ENCODE results near the gene HABP4.

DNA sequence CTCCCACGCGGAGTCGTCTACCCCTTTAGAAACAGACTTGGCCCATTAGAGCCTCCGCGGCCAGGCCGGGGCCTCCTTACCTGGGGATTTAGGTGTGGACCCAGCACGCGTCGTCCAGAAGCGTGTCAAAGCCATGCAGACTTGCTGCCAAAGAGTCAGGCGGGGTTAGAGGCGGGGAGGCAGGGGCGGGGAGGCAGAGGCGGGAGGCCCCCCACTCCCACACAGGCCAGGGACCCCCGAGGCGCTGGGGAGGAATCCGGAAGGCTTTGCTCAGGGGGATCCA is 47.1 kb downstream of the HABP4 start:
- TF ChIP-seq EGR1 (IDR thresholded peaks at IDR 0.05; ENCODE audit: borderline replicate concordance in 1 of 2, low read depth in 2 of 2, low read length in 2 of 2) = no peak
- no peak for TF ChIP-seq RCOR1 (conservative IDR thresholded peaks at IDR 0.05; ENCODE audit: low read depth, low read length)
- TF ChIP-seq, protein P1, sequence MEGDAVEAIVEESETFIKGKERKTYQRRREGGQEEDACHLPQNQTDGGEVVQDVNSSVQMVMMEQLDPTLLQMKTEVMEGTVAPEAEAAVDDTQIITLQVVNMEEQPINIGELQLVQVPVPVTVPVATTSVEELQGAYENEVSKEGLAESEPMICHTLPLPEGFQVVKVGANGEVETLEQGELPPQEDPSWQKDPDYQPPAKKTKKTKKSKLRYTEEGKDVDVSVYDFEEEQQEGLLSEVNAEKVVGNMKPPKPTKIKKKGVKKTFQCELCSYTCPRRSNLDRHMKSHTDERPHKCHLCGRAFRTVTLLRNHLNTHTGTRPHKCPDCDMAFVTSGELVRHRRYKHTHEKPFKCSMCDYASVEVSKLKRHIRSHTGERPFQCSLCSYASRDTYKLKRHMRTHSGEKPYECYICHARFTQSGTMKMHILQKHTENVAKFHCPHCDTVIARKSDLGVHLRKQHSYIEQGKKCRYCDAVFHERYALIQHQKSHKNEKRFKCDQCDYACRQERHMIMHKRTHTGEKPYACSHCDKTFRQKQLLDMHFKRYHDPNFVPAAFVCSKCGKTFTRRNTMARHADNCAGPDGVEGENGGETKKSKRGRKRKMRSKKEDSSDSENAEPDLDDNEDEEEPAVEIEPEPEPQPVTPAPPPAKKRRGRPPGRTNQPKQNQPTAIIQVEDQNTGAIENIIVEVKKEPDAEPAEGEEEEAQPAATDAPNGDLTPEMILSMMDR (IDR thresholded peaks at IDR 0.05 in 2 of 3, conservative IDR thresholded peaks at IDR 0.05 in 1 of 3; ENCODE audit: control insufficient read depth in 2 of 3, extremely low read depth in 1 of 3, insufficient read depth in 1 of 3, low read depth in 3 of 3, low read length in 3 of 3) = no peak
- TF ChIP-seq, protein P2, sequence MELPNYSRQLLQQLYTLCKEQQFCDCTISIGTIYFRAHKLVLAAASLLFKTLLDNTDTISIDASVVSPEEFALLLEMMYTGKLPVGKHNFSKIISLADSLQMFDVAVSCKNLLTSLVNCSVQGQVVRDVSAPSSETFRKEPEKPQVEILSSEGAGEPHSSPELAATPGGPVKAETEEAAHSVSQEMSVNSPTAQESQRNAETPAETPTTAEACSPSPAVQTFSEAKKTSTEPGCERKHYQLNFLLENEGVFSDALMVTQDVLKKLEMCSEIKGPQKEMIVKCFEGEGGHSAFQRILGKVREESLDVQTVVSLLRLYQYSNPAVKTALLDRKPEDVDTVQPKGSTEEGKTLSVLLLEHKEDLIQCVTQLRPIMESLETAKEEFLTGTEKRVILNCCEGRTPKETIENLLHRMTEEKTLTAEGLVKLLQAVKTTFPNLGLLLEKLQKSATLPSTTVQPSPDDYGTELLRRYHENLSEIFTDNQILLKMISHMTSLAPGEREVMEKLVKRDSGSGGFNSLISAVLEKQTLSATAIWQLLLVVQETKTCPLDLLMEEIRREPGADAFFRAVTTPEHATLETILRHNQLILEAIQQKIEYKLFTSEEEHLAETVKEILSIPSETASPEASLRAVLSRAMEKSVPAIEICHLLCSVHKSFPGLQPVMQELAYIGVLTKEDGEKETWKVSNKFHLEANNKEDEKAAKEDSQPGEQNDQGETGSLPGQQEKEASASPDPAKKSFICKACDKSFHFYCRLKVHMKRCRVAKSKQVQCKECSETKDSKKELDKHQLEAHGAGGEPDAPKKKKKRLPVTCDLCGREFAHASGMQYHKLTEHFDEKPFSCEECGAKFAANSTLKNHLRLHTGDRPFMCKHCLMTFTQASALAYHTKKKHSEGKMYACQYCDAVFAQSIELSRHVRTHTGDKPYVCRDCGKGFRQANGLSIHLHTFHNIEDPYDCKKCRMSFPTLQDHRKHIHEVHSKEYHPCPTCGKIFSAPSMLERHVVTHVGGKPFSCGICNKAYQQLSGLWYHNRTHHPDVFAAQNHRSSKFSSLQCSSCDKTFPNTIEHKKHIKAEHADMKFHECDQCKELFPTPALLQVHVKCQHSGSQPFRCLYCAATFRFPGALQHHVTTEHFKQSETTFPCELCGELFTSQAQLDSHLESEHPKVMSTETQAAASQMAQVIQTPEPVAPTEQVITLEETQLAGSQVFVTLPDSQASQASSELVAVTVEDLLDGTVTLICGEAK (IDR thresholded peaks at IDR 0.05; ENCODE audit: borderline replicate concordance) = no peak
- TF ChIP-seq POU2F2 (IDR thresholded peaks at IDR 0.05; ENCODE audit: borderline replicate concordance, low read depth, low read length) = no peak

Measured in GM12878 (cell line).